ENCODE results near the gene PRICKLE2. TPM values are rescaled to one million over a fixed set of nuclear protein-coding genes. Genes with fewer than 3 reads are reported as not detected.

PRICKLE2 gene
- total RNA-seq, 1 experiment from 2014 or later = 3.2 TPM

- no peaks in the 10 kb centered on the region for H4K20me1 ChIP-seq (ENCODE audit: control insufficient read depth, insufficient read depth, insufficient read length)
- Mint-ChIP-seq H3K4me3 (no peak overlapping the region), H3K9me3 (no peaks in the 10 kb centered on the region), H3K4me1 (peaks cover 31 to 37% of the 10 kb centered on the region in 2 experiments), H3K36me3 (ENCODE audit: insufficient read depth in 1 of 3, low read depth in 3 of 3) (no peaks in the 10 kb centered on the region), H3K27me3 (ENCODE audit: low read depth) (no peaks in the 10 kb centered on the region), H3K27ac (peak overlapping the region in 1 of 3 experiments; percentile 77; a peak in 3 of 7 replicates)
- H3K79me2 ChIP-seq (ENCODE audit: insufficient read depth, low read length) = no peaks in the 10 kb centered on the region
- no peaks in the 10 kb centered on the region for H3K27me3 ChIP-seq (ENCODE audit: insufficient read depth, low read length)
- no CpG with 5 or more reads among the region's 4 CpGs for WGBS (ENCODE audit: extremely low coverage, insufficient read length, low lambda C conversion rate)
- no peak overlapping the region for H4K5ac ChIP-seq (ENCODE audit: insufficient read length, low read depth, low read length)
- no peak overlapping the region for H3K14ac ChIP-seq (ENCODE audit: insufficient read depth, low read length)
- no peak overlapping the region for H4K8ac ChIP-seq (replicated peaks; ENCODE audit: insufficient read length, low read depth, low read length)
- TF ChIP-seq, protein P1, sequence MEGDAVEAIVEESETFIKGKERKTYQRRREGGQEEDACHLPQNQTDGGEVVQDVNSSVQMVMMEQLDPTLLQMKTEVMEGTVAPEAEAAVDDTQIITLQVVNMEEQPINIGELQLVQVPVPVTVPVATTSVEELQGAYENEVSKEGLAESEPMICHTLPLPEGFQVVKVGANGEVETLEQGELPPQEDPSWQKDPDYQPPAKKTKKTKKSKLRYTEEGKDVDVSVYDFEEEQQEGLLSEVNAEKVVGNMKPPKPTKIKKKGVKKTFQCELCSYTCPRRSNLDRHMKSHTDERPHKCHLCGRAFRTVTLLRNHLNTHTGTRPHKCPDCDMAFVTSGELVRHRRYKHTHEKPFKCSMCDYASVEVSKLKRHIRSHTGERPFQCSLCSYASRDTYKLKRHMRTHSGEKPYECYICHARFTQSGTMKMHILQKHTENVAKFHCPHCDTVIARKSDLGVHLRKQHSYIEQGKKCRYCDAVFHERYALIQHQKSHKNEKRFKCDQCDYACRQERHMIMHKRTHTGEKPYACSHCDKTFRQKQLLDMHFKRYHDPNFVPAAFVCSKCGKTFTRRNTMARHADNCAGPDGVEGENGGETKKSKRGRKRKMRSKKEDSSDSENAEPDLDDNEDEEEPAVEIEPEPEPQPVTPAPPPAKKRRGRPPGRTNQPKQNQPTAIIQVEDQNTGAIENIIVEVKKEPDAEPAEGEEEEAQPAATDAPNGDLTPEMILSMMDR (conservative IDR thresholded peaks at IDR 0.05) = no peak
- H3K56ac ChIP-seq (ENCODE audit: insufficient read length, low read depth, low read length) = no peak overlapping the region
- no peak overlapping the region for H2BK5ac ChIP-seq (ENCODE audit: insufficient read length, low read length)
- H3K79me1 ChIP-seq (ENCODE audit: insufficient read depth, low read depth, low read length, poor library complexity, severe bottlenecking) = no peaks in the 10 kb centered on the region
- H2AFZ ChIP-seq (ENCODE audit: low read length) = no peak overlapping the region
- no peak overlapping the region for H2BK12ac ChIP-seq (ENCODE audit: insufficient read length, low read depth, low read length)
- H3K4ac ChIP-seq (ENCODE audit: low read depth, low read length) = no peak overlapping the region
- no peak overlapping the region for H2AK5ac ChIP-seq (ENCODE audit: insufficient read length, low read length)
- no peaks in the 10 kb centered on the region for H3K9me3 ChIP-seq (ENCODE audit: control insufficient read depth, low read depth, low read length)
- H3K27ac ChIP-seq (ENCODE audit: insufficient read length, low read depth, low read length) = no peak overlapping the region
- H2BK15ac ChIP-seq (ENCODE audit: low read depth, low read length) = no peak overlapping the region
- H3K4me2 ChIP-seq (ENCODE audit: insufficient read depth, insufficient read length, low read length) = no peak overlapping the region
- H2BK20ac ChIP-seq (ENCODE audit: low read depth, low read length, poor library complexity, severe bottlenecking) = no peak overlapping the region
- H3K9ac ChIP-seq (ENCODE audit: extremely low read depth, insufficient read length, low read length) = no peak overlapping the region
- no peak overlapping the region for H4K91ac ChIP-seq (ENCODE audit: insufficient read length, low read depth, low read length)
- H3K4me1 ChIP-seq (ENCODE audit: insufficient read depth, low read length) = peaks cover 5% of the 10 kb centered on the region
- no peaks in the 10 kb centered on the region for H3K23me2 ChIP-seq (ENCODE audit: insufficient read length, low read depth, low read length, poor library complexity, severe bottlenecking)
- H3T11ph ChIP-seq (ENCODE audit: low read length) = no peak overlapping the region
- DNase-seq = no peak
- H2BK120ac ChIP-seq (ENCODE audit: low read depth, low read length, poor library complexity, severe bottlenecking) = no peak overlapping the region
- H3K18ac ChIP-seq (ENCODE audit: insufficient read length, low read depth, low read length) = no peak overlapping the region
- H3K23ac ChIP-seq (ENCODE audit: insufficient read length, low read depth, low read length) = no peak overlapping the region
Measured at GRCh38 chr3:64167351-64167750, 57.9 kb downstream of the PRICKLE2 start.
